B cell (primary cell): ENCODE data around the gene ZFR. TPM values are rescaled to one million over a fixed set of nuclear protein-coding genes. Genes with fewer than 3 reads are reported as not detected.
A peak's percentile ranks its signal among the peaks of the same experiment; 100 is the strongest.

Source experiments
- ATAC-seq: fragments of 200-7000 bp; cut with Tn5 transposase; one replicate; pipeline ENCODE4 v1.10.0; 2021; ENCODE audit warnings: low read depth, mild to moderate bottlenecking, moderate number of reproducible peaks, moderate library complexity
- CTCF ChIA-PET: fragments of 350-600 bp; sonication (Branson Sonifier 250); formaldehyde crosslinking; loops from one replicate; lab custom pipeline; 2021; ENCODE audit warnings: antibody characterized with exemption, inconsistent platforms; lab: Charles Lee
- POLR2A ChIA-PET: fragments of 350-600 bp; sonication (Branson Sonifier 250); formaldehyde crosslinking; loops from one replicate; lab custom pipeline; 2021; ENCODE audit warnings: antibody characterized with exemption; lab: Charles Lee
- DNase-seq: peaks from one replicate; pipeline ENCODE4 v3.0.0; 2013
- H2AFZ ChIP-seq: 2 replicates; pipeline ENCODE4 v1.6.1; 2012; ENCODE audit warnings: mild to moderate bottlenecking, low read depth, low read length; ENCODE audit not compliant: insufficient read depth, poor library complexity, severe bottlenecking
- H3K27ac ChIP-seq, 2 donors: 1 replicate in 1 of 2; 2 replicates in 1 of 2; pipeline ENCODE4 v1.5.1; 2012 to 2013; ENCODE audit warnings: low read length in 2 of 2, mild to moderate bottlenecking in 2 of 2, moderate library complexity in 1 of 2
- H3K27me3 ChIP-seq, 4 experiments: fragments of 200-600 bp in 1 of 4; sonication (generic) in 1 of 4; replicated peaks in 1 of 4; 1 replicate in 2 of 4; 2 replicates in 2 of 4; pipeline versions ENCODE4 v1.6.1 to v1.7.0; 2013 to 2016; ENCODE audit warnings: low read length in 3 of 4, mild to moderate bottlenecking in 2 of 4, mixed read lengths in 1 of 4, moderate library complexity in 1 of 4; ENCODE audit not compliant: insufficient read depth in 4 of 4, control insufficient read depth in 3 of 4; ENCODE audit errors: control extremely low read depth in 1 of 4
- H3K36me3 ChIP-seq, 2 experiments: replicated peaks in 1 of 2; 1 replicate in 1 of 2; 2 replicates in 1 of 2; pipeline versions ENCODE4 v1.6.1 to v1.7.1; 2013; ENCODE audit warnings: low read length in 1 of 2; ENCODE audit not compliant: insufficient read depth in 2 of 2, control insufficient read depth in 1 of 2; ENCODE audit errors: control extremely low read depth in 1 of 2, extremely low read depth in 1 of 2
- H3K4me1 ChIP-seq, 2 donors: fragments of 200-600 bp in 1 of 2; sonication (generic) in 1 of 2; 1 replicate in 1 of 2; 2 replicates in 1 of 2; pipeline versions ENCODE4 v1.5.1 to v1.6.1; 2013 to 2017; ENCODE audit warnings: low read length in 2 of 2; ENCODE audit not compliant: control insufficient read depth in 2 of 2, insufficient read depth in 2 of 2
- H3K4me2 ChIP-seq: replicated peaks from 2 replicates; pipeline ENCODE3; 2012; ENCODE audit warnings: mild to moderate bottlenecking, low read depth, low read length; ENCODE audit not compliant: poor library complexity, severe bottlenecking
- H3K4me3 ChIP-seq, 5 experiments: fragments of 200-600 bp in 1 of 5; sonication (generic) in 1 of 5; 1 replicate in 3 of 5; 2 replicates in 2 of 5; pipeline versions ENCODE4 v1.5.1 to v1.7.0; 2011 to 2016; ENCODE audit warnings: low read length in 4 of 5, mild to moderate bottlenecking in 4 of 5, low read depth in 2 of 5, control low read depth in 1 of 5, moderate library complexity in 1 of 5; ENCODE audit not compliant: insufficient read depth in 1 of 5; ENCODE audit errors: control extremely low read depth in 1 of 5, extremely low read depth in 1 of 5
- H3K79me2 ChIP-seq: fragments of 200-600 bp; sonication (generic); one replicate; pipeline ENCODE4 v1.6.0; 2016; ENCODE audit warnings: low read length; ENCODE audit not compliant: control insufficient read depth, insufficient read depth
- H3K9ac ChIP-seq: fragments of 200-600 bp; sonication (generic); 2 replicates; pipeline ENCODE4 v1.6.1; 2017; ENCODE audit warnings: mild to moderate bottlenecking, low read length, moderate library complexity
- H3K9me3 ChIP-seq, 3 donors: one replicate each; pipeline versions ENCODE4 v1.6.1 to v1.7.1; 2013; ENCODE audit warnings: low read length in 2 of 3; ENCODE audit not compliant: control insufficient read depth in 2 of 3, insufficient read depth in 1 of 3; ENCODE audit errors: control extremely low read depth in 1 of 3
- H4K20me1 ChIP-seq: 2 replicates; pipeline ENCODE4 v1.6.0; 2012; ENCODE audit warnings: mild to moderate bottlenecking, low read length; ENCODE audit not compliant: insufficient read depth, control insufficient read depth, poor library complexity, severe bottlenecking
- H3K27ac Mint-ChIP-seq: one replicate; pipeline ENCODE4 v1.8.0; 2021; ENCODE audit warnings: mixed read lengths
- H3K27me3 Mint-ChIP-seq: one replicate; pipeline ENCODE4 v1.8.0; 2021; ENCODE audit warnings: mixed read lengths
- H3K4me1 Mint-ChIP-seq: one replicate; pipeline ENCODE4 v1.8.0; 2021; ENCODE audit warnings: mixed read lengths
- H3K4me3 Mint-ChIP-seq: one replicate; pipeline ENCODE4 v1.8.0; 2021; ENCODE audit warnings: mixed read lengths
- H3K9me3 Mint-ChIP-seq: one replicate; pipeline ENCODE4 v1.8.0; 2022; ENCODE audit warnings: mixed read lengths; ENCODE audit not compliant: insufficient read depth
- EZH2 ChIP-seq: IDR thresholded peaks from 2 replicates; pipeline ENCODE4 v1.6.1; 2012; ENCODE audit warnings: borderline replicate concordance, low read depth, mild to moderate bottlenecking, moderate library complexity, low read length; ENCODE audit not compliant: insufficient read depth, poor library complexity, severe bottlenecking
- WGBS: methylation state at CpG from one replicate; pipeline ENCODE4 v1.1.5; 2013; ENCODE audit warnings: missing lambda C conversion rate; ENCODE audit not compliant: insufficient coverage; 5-methylcytosine and 5-hydroxymethylcytosine counted together
- intact Hi-C: fragments of 100-400 bp; cut with micrococcal nuclease; formaldehyde crosslinking; loops from one replicate; pipeline ENCODE4 v1.10.0; 2022
- polyA plus RNA-seq: library from polyadenylated mRNA; depleted of rRNA; stranded (reverse); fragments of >200 nt; gene quantifications from 2 replicates; pipeline ENCODE4 v1.2.3, GENCODE V29; 2012
- total RNA-seq, 2 donors: library from RNA; stranded (reverse); fragments of 120-200 nt in 1 of 2; gene quantifications; 1 replicate in 1 of 2; 2 replicates in 1 of 2; pipeline versions ENCODE4 v1.2.3 to v1.2.4, GENCODE V29; 2013 to 2022
- TF ChIP-seq, protein P1 (sequence below): fragments of 200-600 bp; IDR thresholded peaks from one replicate; pipeline ENCODE4 v1.8.0; 2022; ENCODE audit warnings: antibody characterized with exemption, mild to moderate bottlenecking

The ZFR gene
- total and polyA plus RNA-seq, 2 donors (not counting 1 experiment from before 2014, with no cell fraction given): 31.4 to 69.0 TPM

- peaks cover 61% of the 10 kb centered on the region for H3K4me1 Mint-ChIP-seq
- peak overlapping the region; percentile 70 for H3K27ac Mint-ChIP-seq
- peaks cover 37 to 50% of the 10 kb centered on the region in 2 donors for H3K4me1 ChIP-seq
- no peaks in the 10 kb centered on the region for H3K9me3 Mint-ChIP-seq
- peak overlapping the region; percentile 33 for H3K4me3 Mint-ChIP-seq
- DNase-seq (no peak), ATAC-seq (no peak)
- no peak overlapping the region for H3K4me3 ChIP-seq
- H2AFZ ChIP-seq: no peak overlapping the region
- WGBS: 55% methylated on average over 1 of the region's 3 CpGs
- H3K27me3 Mint-ChIP-seq: no peaks in the 10 kb centered on the region
- H3K27ac ChIP-seq: no peak overlapping the region
- H3K27me3 ChIP-seq: no peaks in the 10 kb centered on the region
- peaks cover 27% of the 10 kb centered on the region for H4K20me1 ChIP-seq
- H3K9ac ChIP-seq: no peak overlapping the region
- peaks cover 84% of the 10 kb centered on the region for H3K79me2 ChIP-seq
- ChIA-PET CTCF (interaction anchor here (0.6 kb wide), 1 partner anchor 67 kb away, joined by 4 read pairs; no protein-coding TSS in a partner anchor), POLR2A (no interaction called here)
- H3K36me3 ChIP-seq: peaks cover 0 to 1% of the 10 kb centered on the region in 2 experiments
- TF ChIP-seq EZH2: no peak
- TF ChIP-seq, protein P1, sequence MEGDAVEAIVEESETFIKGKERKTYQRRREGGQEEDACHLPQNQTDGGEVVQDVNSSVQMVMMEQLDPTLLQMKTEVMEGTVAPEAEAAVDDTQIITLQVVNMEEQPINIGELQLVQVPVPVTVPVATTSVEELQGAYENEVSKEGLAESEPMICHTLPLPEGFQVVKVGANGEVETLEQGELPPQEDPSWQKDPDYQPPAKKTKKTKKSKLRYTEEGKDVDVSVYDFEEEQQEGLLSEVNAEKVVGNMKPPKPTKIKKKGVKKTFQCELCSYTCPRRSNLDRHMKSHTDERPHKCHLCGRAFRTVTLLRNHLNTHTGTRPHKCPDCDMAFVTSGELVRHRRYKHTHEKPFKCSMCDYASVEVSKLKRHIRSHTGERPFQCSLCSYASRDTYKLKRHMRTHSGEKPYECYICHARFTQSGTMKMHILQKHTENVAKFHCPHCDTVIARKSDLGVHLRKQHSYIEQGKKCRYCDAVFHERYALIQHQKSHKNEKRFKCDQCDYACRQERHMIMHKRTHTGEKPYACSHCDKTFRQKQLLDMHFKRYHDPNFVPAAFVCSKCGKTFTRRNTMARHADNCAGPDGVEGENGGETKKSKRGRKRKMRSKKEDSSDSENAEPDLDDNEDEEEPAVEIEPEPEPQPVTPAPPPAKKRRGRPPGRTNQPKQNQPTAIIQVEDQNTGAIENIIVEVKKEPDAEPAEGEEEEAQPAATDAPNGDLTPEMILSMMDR: no peak
- intact Hi-C loops: no loop called here
- no peak overlapping the region for H3K4me2 ChIP-seq
- H3K9me3 ChIP-seq: no peaks in the 10 kb centered on the region
Observed at GRCh38 chr5:32308946-32309345, 135.6 kb downstream of the ZFR start.

GRCh38 chr5:32307769-32308194 is 136.8 kb downstream of the ZFR start:
- H3K9ac ChIP-seq: no peak overlapping the region
- POLR2A ChIA-PET: interaction anchor here (1.0 kb wide), 1 partner anchor 137 kb away, joined by 4 read pairs; no protein-coding TSS in a partner anchor
- no peak overlapping the region for H3K27ac Mint-ChIP-seq
- intact Hi-C loops: no loop called here
- H4K20me1 ChIP-seq: peaks cover 39% of the 10 kb centered on the region
- no peaks in the 10 kb centered on the region for H3K9me3 ChIP-seq
- WGBS: 100% methylated on average over 2 of the region's 4 CpGs
- H3K27ac ChIP-seq: no peak overlapping the region
- no peak overlapping the region for H3K4me3 Mint-ChIP-seq
- H3K9me3 Mint-ChIP-seq: no peaks in the 10 kb centered on the region
- no peak for DNase-seq
- H3K4me1 Mint-ChIP-seq: peaks cover 67% of the 10 kb centered on the region
- no peaks in the 10 kb centered on the region for H3K27me3 ChIP-seq
- no peak for ATAC-seq
- peaks cover 37 to 45% of the 10 kb centered on the region in 2 donors for H3K4me1 ChIP-seq
- TF ChIP-seq, protein P1: no peak
- TF ChIP-seq EZH2: no peak
- H3K4me3 ChIP-seq: no peak overlapping the region
- H3K4me2 ChIP-seq: no peak overlapping the region
- no peak overlapping the region for H2AFZ ChIP-seq
- H3K36me3 ChIP-seq: peaks cover 0 to 1% of the 10 kb centered on the region in 2 experiments
- no peaks in the 10 kb centered on the region for H3K27me3 Mint-ChIP-seq
- H3K79me2 ChIP-seq: peaks cover 96% of the 10 kb centered on the region
- CTCF ChIA-PET: interaction anchor here (1.2 to 1.8 kb wide), 2 partner anchors 21 to 76 kb away, joined by 3 to 11 read pairs; no protein-coding TSS in a partner anchor
